ENCODE measurements around the gene HADH. TPM values are rescaled to one million over a fixed set of nuclear protein-coding genes. Genes with fewer than 3 reads are reported as not detected.

HADH gene
- total RNA-seq (2014; rRNA removed; shearing (Covaris generic)) = 31.2 and 32.3 TPM in 2 replicates
- total RNA-seq (2022) = 78.7 and 87.8 TPM in 2 replicates
- Bru-seq, nascent RNA = percentile 81 among the genes with signal in this experiment
- BruChase-seq, experiment 1, labeled RNA remaining after a 6-hour chase = percentile 74 among the genes with signal in this experiment
- percentile 75 among the genes with signal in this experiment for BruChase-seq, experiment 2, labeled RNA remaining after a 2-hour chase
- long read RNA-seq, full-length matches to known transcripts = 108 of 115 reads
- long read RNA-seq, partial matches to known transcripts = 3 of 115 reads
- long read RNA-seq, other reads (novel, unspliced or antisense) = 4 of 115 reads

DNA sequence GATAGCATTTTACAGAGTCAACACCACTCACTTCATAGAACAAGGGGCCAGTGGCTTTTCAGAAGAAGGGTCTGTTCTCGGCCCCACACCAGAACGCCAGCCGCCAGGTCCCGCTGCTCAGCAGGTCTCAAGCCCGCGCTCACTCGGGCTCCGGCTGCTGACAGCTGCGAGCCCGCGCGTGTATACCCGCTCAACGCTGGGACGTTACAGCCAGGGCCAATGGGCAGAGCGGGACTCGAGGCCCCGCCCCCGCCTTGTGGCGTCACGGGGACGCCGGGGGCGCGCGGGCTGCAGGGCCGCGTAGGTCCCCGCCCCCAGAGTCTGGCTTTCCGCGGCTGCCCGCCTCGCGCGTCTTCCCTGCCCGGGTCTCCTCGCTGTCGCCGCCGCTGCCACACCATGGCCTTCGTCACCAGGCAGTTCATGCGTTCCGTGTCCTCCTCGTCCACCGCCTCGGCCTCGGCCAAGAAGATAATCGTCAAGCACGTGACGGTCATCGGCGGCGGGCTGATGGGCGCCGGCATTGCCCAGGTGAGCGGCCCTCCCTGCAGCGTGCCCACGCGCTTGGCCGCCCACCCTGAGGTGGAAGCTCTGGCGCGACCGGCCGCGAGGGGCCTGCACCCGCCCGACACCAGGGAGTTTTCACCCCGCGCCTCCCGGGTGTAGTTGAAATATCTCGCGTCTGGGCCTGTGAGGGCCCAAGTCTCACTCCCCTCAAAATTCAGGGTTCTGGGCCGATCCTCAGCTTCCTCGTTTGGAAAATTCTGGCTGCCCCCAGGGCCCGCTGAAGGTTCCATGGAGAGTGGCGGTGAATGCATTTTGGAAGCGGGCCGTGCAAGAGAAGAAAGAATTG is at the start of gene HADH:
HADH (plus strand) TSS at position 353 of the 850 bp plus-strand sequence; CDS start at position 397, 44 bp downstream.
- Histone ChIP-seq H3K4me1 (ENCODE audit: insufficient read depth, low read length, poor library complexity, severe bottlenecking) (peaks cover 46% of the 10 kb centered on the region), H3K4me3 (ENCODE audit: low read depth, low read length, poor library complexity, severe bottlenecking) (peak within 1 kb of the TSS; percentile 99), H3K36me3 (ENCODE audit: insufficient read depth, low read length) (peaks cover under 1% of the 10 kb centered on the region; the same call in 1 of the 2 replicates), H3K9me2 (ENCODE audit: insufficient read depth, low read length) (no peaks in the 10 kb centered on the region), H2AFZ (ENCODE audit: low read length) (peak within 1 kb of the TSS; percentile 96), H3K9me3 (ENCODE audit: low read length) (no peaks in the 10 kb centered on the region), H3K4me2 (ENCODE audit: low read length) (peak within 1 kb of the TSS; percentile 97), H4K20me1 (ENCODE audit: insufficient read depth, low read length) (peaks cover 33% of the 10 kb centered on the region), H3K79me2 (ENCODE audit: insufficient read depth, low read depth, low read length) (peaks cover 50% of the 10 kb centered on the region), H3K27ac (ENCODE audit: low read depth, low read length, poor library complexity, severe bottlenecking) (peak within 1 kb of the TSS; percentile 63)
- CTCF ChIA-PET (ENCODE audit: unreplicated experiment) = no interaction called here
- peak; percentile 96 for DNase-seq (ENCODE audit: low spot score)
- POLR2A ChIA-PET = interaction anchor here (0.6 to 2.7 kb wide), 10 partner anchors 10 to 1572 kb away, joined by 3 to 10 read pairs (median 4); no protein-coding TSS in a partner anchor
- intact Hi-C loops (cut with micrococcal nuclease; ENCODE audit: unreplicated experiment) = loop anchor here (2.0 kb wide), 3 partner anchors 45 to 269 kb away; partner anchors contain the start of gene PAPSS1
- no TSS peak for BruUV-seq (replicated peaks)
- TF ChIP-seq, protein P1, sequence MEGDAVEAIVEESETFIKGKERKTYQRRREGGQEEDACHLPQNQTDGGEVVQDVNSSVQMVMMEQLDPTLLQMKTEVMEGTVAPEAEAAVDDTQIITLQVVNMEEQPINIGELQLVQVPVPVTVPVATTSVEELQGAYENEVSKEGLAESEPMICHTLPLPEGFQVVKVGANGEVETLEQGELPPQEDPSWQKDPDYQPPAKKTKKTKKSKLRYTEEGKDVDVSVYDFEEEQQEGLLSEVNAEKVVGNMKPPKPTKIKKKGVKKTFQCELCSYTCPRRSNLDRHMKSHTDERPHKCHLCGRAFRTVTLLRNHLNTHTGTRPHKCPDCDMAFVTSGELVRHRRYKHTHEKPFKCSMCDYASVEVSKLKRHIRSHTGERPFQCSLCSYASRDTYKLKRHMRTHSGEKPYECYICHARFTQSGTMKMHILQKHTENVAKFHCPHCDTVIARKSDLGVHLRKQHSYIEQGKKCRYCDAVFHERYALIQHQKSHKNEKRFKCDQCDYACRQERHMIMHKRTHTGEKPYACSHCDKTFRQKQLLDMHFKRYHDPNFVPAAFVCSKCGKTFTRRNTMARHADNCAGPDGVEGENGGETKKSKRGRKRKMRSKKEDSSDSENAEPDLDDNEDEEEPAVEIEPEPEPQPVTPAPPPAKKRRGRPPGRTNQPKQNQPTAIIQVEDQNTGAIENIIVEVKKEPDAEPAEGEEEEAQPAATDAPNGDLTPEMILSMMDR (conservative IDR thresholded peaks at IDR 0.05; ENCODE audit: low read length) = no peak
- no peak for TF ChIP-seq EZH2phosphoT487 (IDR thresholded peaks at IDR 0.05; ENCODE audit: borderline replicate concordance, low read depth, low read length)

DNA sequence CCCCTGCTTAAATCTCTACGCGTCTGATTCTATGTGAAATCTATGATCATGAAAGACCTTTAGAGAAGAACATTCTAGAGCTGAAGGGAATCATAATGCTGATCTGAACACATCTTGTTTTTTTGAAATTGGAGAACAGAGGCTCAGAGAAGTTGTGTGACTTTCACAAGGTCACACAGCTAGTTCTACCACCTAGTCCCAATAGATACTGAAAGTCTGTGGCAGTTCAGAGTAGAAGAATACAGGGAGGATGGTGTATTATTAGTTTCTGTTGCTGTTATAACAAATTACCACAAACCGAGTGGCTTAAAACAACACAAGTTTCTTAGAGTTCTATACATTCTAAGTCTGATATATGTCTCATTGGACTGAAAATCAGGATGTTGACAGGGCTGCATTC is 43.9 kb upstream of the HADH start:
- POLR2A ChIA-PET = interaction anchor here (0.6 kb wide), 2 partner anchors 65 to 68 kb away, joined by 3 read pairs; no protein-coding TSS in a partner anchor
- BruUV-seq (replicated peaks) = no TSS peak

More for the DNA sequence above, 43.9 kb upstream of the HADH start:
- Histone ChIP-seq H3K79me2 (ENCODE audit: insufficient read depth, low read depth, low read length) (no peaks in the 10 kb centered on the region), H3K4me2 (ENCODE audit: low read length) (no peak overlapping the region), H3K4me3 (ENCODE audit: low read depth, low read length, poor library complexity, severe bottlenecking) (no peak overlapping the region), H3K36me3 (ENCODE audit: insufficient read depth, low read length) (peaks cover 8% of the 10 kb centered on the region; the same call in 1 of the 2 replicates), H3K9me2 (ENCODE audit: insufficient read depth, low read length) (no peaks in the 10 kb centered on the region), H4K20me1 (ENCODE audit: insufficient read depth, low read length) (no peaks in the 10 kb centered on the region), H2AFZ (ENCODE audit: low read length) (no peak overlapping the region), H3K4me1 (ENCODE audit: insufficient read depth, low read length, poor library complexity, severe bottlenecking) (no peaks in the 10 kb centered on the region), H3K9me3 (ENCODE audit: low read length) (no peaks in the 10 kb centered on the region), H3K27ac (ENCODE audit: low read depth, low read length, poor library complexity, severe bottlenecking) (no peak overlapping the region)
- CTCF ChIA-PET (ENCODE audit: unreplicated experiment) = no interaction called here
- intact Hi-C loops (cut with micrococcal nuclease; ENCODE audit: unreplicated experiment) = no loop called here
- TF ChIP-seq, protein P1 (conservative IDR thresholded peaks at IDR 0.05; ENCODE audit: low read length) = no peak
- TF ChIP-seq EZH2phosphoT487 (IDR thresholded peaks at IDR 0.05; ENCODE audit: borderline replicate concordance, low read depth, low read length) = no peak
- DNase-seq (ENCODE audit: low spot score) = no peak
